Panc1 (cell line): Measurements from ENCODE around the gene TTR.

ENCODE experiments used
- CTCF ChIP-seq: fragments of 450-650 bp; IDR thresholded peaks from 2 replicates; pipeline ENCODE4 v1.5.1; 2017; ENCODE audit warnings: mild to moderate bottlenecking
- POLR2AphosphoS5 ChIP-seq: IDR thresholded peaks from 2 replicates; pipeline ENCODE4 v1.6.1; 2012; ENCODE audit warnings: mild to moderate bottlenecking, low read depth, low read length, moderate library complexity
- REST ChIP-seq, 2 experiments: IDR thresholded peaks; 2 replicates each; pipeline ENCODE4 v1.6.1; 2011 to 2012; ENCODE audit warnings: low read depth in 2 of 2, control low read depth in 1 of 2, low read length in 1 of 2, mild to moderate bottlenecking in 1 of 2, moderate library complexity in 1 of 2; ENCODE audit not compliant: insufficient read depth in 1 of 2
- SIN3A ChIP-seq: IDR thresholded peaks from 2 replicates; pipeline ENCODE4 v1.6.1; 2012; ENCODE audit warnings: low read depth, mild to moderate bottlenecking, low read length, moderate library complexity, borderline replicate concordance; ENCODE audit not compliant: insufficient read depth
- TCF7L2 ChIP-seq: IDR thresholded peaks from 2 replicates; pipeline ENCODE4 v1.6.1; 2011; ENCODE audit warnings: mild to moderate bottlenecking, low read depth, low read length, inconsistent platforms

GRCh38 chr18:31596081-31596872, 4.6 kb downstream of the TTR start:
- TF ChIP-seq CTCF (no peak), TCF7L2 (no peak), POLR2AphosphoS5 (no peak), REST (IDR thresholded peaks at IDR 0.05; ENCODE audit: insufficient read depth in 1 of 2, low read depth in 2 of 2, low read length in 1 of 2) (no peak), SIN3A (no peak)
